ENCODE data around the gene SEMA4D.

Gene SEMA4D

GRCh38 chr9:89448821-89449220, 49.1 kb downstream of the SEMA4D start:
- H4K20me1 ChIP-seq (ENCODE audit: insufficient read depth, low read length, poor library complexity, severe bottlenecking), result peaks cover 95% of the 10 kb centered on the region
- H3K36me3 ChIP-seq (ENCODE audit: insufficient read depth, low read length), result peaks cover 78% of the 10 kb centered on the region; the same call in 1 of the 2 replicates
- no peak overlapping the region for H3K4me2 ChIP-seq (ENCODE audit: low read depth, low read length, poor library complexity, severe bottlenecking)
- peaks cover 98% of the 10 kb centered on the region for H3K79me2 ChIP-seq (ENCODE audit: insufficient read depth, low read length)
- H3K4me1 ChIP-seq (ENCODE audit: insufficient read depth, low read length, poor library complexity, severe bottlenecking), result peaks cover 5% of the 10 kb centered on the region
- TF ChIP-seq, protein P1, sequence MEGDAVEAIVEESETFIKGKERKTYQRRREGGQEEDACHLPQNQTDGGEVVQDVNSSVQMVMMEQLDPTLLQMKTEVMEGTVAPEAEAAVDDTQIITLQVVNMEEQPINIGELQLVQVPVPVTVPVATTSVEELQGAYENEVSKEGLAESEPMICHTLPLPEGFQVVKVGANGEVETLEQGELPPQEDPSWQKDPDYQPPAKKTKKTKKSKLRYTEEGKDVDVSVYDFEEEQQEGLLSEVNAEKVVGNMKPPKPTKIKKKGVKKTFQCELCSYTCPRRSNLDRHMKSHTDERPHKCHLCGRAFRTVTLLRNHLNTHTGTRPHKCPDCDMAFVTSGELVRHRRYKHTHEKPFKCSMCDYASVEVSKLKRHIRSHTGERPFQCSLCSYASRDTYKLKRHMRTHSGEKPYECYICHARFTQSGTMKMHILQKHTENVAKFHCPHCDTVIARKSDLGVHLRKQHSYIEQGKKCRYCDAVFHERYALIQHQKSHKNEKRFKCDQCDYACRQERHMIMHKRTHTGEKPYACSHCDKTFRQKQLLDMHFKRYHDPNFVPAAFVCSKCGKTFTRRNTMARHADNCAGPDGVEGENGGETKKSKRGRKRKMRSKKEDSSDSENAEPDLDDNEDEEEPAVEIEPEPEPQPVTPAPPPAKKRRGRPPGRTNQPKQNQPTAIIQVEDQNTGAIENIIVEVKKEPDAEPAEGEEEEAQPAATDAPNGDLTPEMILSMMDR (conservative IDR thresholded peaks at IDR 0.05; ENCODE audit: low read length), result no peak
- no peak for TF ChIP-seq EZH2phosphoT487 (IDR thresholded peaks at IDR 0.05; ENCODE audit: borderline replicate concordance)
- no peaks in the 10 kb centered on the region for H3K9me3 ChIP-seq (ENCODE audit: insufficient read depth, low read depth, low read length)
- no peaks in the 10 kb centered on the region for H3K9me2 ChIP-seq (replicated peaks; ENCODE audit: low read depth, low read length)
- no peaks in the 10 kb centered on the region for H3K27me3 ChIP-seq (ENCODE audit: insufficient read depth, low read length, poor library complexity, severe bottlenecking)
- no peaks in the 10 kb centered on the region; the same call in 1 of the 2 replicates for H3F3A ChIP-seq (ENCODE audit: low read depth)
- no peak overlapping the region for H3K4me3 ChIP-seq (ENCODE audit: low read length, poor library complexity, severe bottlenecking)
- no peak overlapping the region for H2AFZ ChIP-seq (ENCODE audit: low read length)
- H3K9ac ChIP-seq (ENCODE audit: low read depth, low read length, poor library complexity, severe bottlenecking), result no peak overlapping the region

DNA sequence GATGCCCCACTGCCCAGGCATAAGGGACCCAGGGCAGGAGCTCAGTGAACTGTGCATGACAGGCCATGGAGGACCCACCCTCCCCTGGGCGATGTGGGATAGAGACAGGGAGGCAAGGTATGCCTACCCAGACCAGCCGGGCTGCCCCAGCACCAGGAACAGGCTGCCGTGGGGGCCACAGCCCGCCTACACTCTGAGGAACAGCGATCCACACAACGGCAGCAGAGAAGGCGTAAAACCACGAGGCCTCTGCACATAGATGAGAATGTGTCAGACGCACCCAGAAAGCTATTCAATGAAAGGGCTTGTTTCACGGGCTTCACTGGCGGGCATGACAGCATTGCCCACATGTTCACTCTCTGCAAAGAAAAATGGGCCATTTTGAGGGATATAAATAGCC, 49.5 kb downstream of the SEMA4D start:
- TF ChIP-seq, protein P1 (conservative IDR thresholded peaks at IDR 0.05; ENCODE audit: low read length), result no peak
- no peak for TF ChIP-seq EZH2phosphoT487 (IDR thresholded peaks at IDR 0.05; ENCODE audit: borderline replicate concordance)
- Histone ChIP-seq H3K4me3 (ENCODE audit: low read length, poor library complexity, severe bottlenecking) (no peak overlapping the region), H3K4me2 (ENCODE audit: low read depth, low read length, poor library complexity, severe bottlenecking) (no peak overlapping the region), H3K27me3 (ENCODE audit: insufficient read depth, low read length, poor library complexity, severe bottlenecking) (no peaks in the 10 kb centered on the region), H3K79me2 (ENCODE audit: insufficient read depth, low read length) (peaks cover 98% of the 10 kb centered on the region), H3K9me2 (replicated peaks; ENCODE audit: low read depth, low read length) (no peaks in the 10 kb centered on the region), H2AFZ (ENCODE audit: low read length) (no peak overlapping the region), H3K9ac (ENCODE audit: low read depth, low read length, poor library complexity, severe bottlenecking) (no peak overlapping the region), H4K20me1 (ENCODE audit: insufficient read depth, low read length, poor library complexity, severe bottlenecking) (peaks cover 95% of the 10 kb centered on the region), H3F3A (ENCODE audit: low read depth) (no peaks in the 10 kb centered on the region; the same call in 1 of the 2 replicates), H3K9me3 (ENCODE audit: insufficient read depth, low read depth, low read length) (no peaks in the 10 kb centered on the region), H3K36me3 (ENCODE audit: insufficient read depth, low read length) (peaks cover 78% of the 10 kb centered on the region; the same call in 1 of the 2 replicates), H3K4me1 (ENCODE audit: insufficient read depth, low read length, poor library complexity, severe bottlenecking) (peaks cover 4% of the 10 kb centered on the region)

DNA sequence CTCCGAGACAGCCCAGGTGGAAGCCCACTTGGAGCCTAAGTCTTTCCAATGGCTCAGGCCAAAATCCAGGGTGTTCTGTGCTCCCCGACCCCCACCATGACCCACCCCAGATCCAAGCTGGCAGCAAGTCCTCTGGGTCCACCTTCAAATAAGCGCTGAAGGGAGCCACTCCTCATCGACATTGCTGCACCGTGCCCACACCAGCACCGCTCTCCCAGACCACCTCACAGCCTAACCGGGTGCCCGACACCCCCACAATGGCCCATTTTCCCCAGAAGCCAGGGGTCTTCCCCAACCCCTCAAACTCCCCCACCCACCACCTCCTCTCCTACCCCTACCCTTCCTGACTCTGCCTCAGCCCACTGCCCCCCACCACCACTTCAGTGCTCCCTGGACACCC, 50.5 kb downstream of the SEMA4D start:
- Histone ChIP-seq H2AFZ (ENCODE audit: low read length) (no peak overlapping the region), H3K4me2 (ENCODE audit: low read depth, low read length, poor library complexity, severe bottlenecking) (no peak overlapping the region), H3K4me1 (ENCODE audit: insufficient read depth, low read length, poor library complexity, severe bottlenecking) (peaks cover 7% of the 10 kb centered on the region), H3F3A (ENCODE audit: low read depth) (no peaks in the 10 kb centered on the region; the same call in 1 of the 2 replicates), H3K9ac (ENCODE audit: low read depth, low read length, poor library complexity, severe bottlenecking) (peak overlapping the region; percentile 34), H3K9me2 (replicated peaks; ENCODE audit: low read depth, low read length) (no peaks in the 10 kb centered on the region), H3K4me3 (ENCODE audit: low read length, poor library complexity, severe bottlenecking) (no peak overlapping the region), H4K20me1 (ENCODE audit: insufficient read depth, low read length, poor library complexity, severe bottlenecking) (peaks cover 95% of the 10 kb centered on the region), H3K9me3 (ENCODE audit: insufficient read depth, low read depth, low read length) (no peaks in the 10 kb centered on the region), H3K79me2 (ENCODE audit: insufficient read depth, low read length) (peaks cover 98% of the 10 kb centered on the region), H3K36me3 (ENCODE audit: insufficient read depth, low read length) (peaks cover 78% of the 10 kb centered on the region; the same call in 1 of the 2 replicates), H3K27me3 (ENCODE audit: insufficient read depth, low read length, poor library complexity, severe bottlenecking) (no peaks in the 10 kb centered on the region)
- TF ChIP-seq, protein P1 (conservative IDR thresholded peaks at IDR 0.05; ENCODE audit: low read length), result no peak
- TF ChIP-seq EZH2phosphoT487 (IDR thresholded peaks at IDR 0.05; ENCODE audit: borderline replicate concordance), result no peak
